ENCODE results near the gene AFTPH. TPM values are rescaled to one million over a fixed set of nuclear protein-coding genes. Genes with fewer than 3 reads are reported as not detected.

AFTPH gene
- polyA plus RNA-seq, 3 donors = 22.3 to 28.6 (median 28.4) TPM

- no peak overlapping the region for H3K4me2 ChIP-seq (replicated peaks; ENCODE audit: extremely low read depth, low read length, poor library complexity, severe bottlenecking)
- no peaks in the 10 kb centered on the region for H3K9me3 ChIP-seq (replicated peaks in 1 of 2; ENCODE audit: control insufficient read depth in 1 of 2, insufficient read depth in 1 of 2, low read length in 2 of 2)
- H3K9ac ChIP-seq (ENCODE audit: insufficient read depth, low read length, poor library complexity, severe bottlenecking) = no peak overlapping the region
- no peak overlapping the region for H3K27ac Mint-ChIP-seq
- peaks cover 7% of the 10 kb centered on the region for H3K4me1 Mint-ChIP-seq
- peaks cover 2 to 7% of the 10 kb centered on the region in 2 donors for H3K36me3 Mint-ChIP-seq
- no peaks in the 10 kb centered on the region for H3K9me3 Mint-ChIP-seq
- no peak overlapping the region for H3K4me3 ChIP-seq (replicated peaks in 1 of 3; ENCODE audit: low read depth in 2 of 3, low read length in 3 of 3)
- WGBS (ENCODE audit: insufficient coverage) = 80% methylated on average over 1 of the region's 6 CpGs
- H3K4me3 Mint-ChIP-seq = no peak overlapping the region
- H3K36me3 ChIP-seq (replicated peaks in 1 of 2; ENCODE audit: control insufficient read depth in 1 of 2, insufficient read depth in 2 of 2, low read length in 2 of 2) = peaks cover 2 to 7% of the 10 kb centered on the region in 2 donors
- no peaks in the 10 kb centered on the region for H3K79me2 ChIP-seq (ENCODE audit: insufficient read depth, low read length)
- peaks cover 0 to 3% (median 2%) of the 10 kb centered on the region in 3 donors for H3K27me3 Mint-ChIP-seq (ENCODE audit: low read depth in 3 of 3)
- intact Hi-C loops (cut with micrococcal nuclease) = no loop called here
- no peaks in the 10 kb centered on the region for H3K4me1 ChIP-seq (ENCODE audit: control insufficient read depth in 1 of 2, insufficient read depth in 2 of 2, low read length in 2 of 2)
- no peak overlapping the region for H2AFZ ChIP-seq (ENCODE audit: insufficient read depth, low read depth, low read length, poor library complexity, severe bottlenecking)
- H4K20me1 ChIP-seq (ENCODE audit: insufficient read depth, low read length) = peaks cover 4% of the 10 kb centered on the region
- DNase-seq = no peak
- no peaks in the 10 kb centered on the region for H3K27me3 ChIP-seq (ENCODE audit: control insufficient read depth in 2 of 2, insufficient read depth in 2 of 2, low read length in 2 of 2)
- H3K27ac ChIP-seq (ENCODE audit: low read depth in 1 of 2, low read length in 2 of 2) = no peak overlapping the region
- TF ChIP-seq CTCF (IDR thresholded peaks at IDR 0.05) = no peak
These were observed 74.1 kb downstream of the AFTPH start for GRCh38 chr2:64598226-64598625.

- H2AFZ ChIP-seq (ENCODE audit: insufficient read depth, low read depth, low read length, poor library complexity, severe bottlenecking) = no peak overlapping the region
- no peak for TF ChIP-seq CTCF (IDR thresholded peaks at IDR 0.05)
- H3K27ac ChIP-seq (ENCODE audit: low read depth in 1 of 2, low read length in 2 of 2) = no peak overlapping the region
- peaks cover 7% of the 10 kb centered on the region for H3K4me1 Mint-ChIP-seq
- no peaks in the 10 kb centered on the region for H3K79me2 ChIP-seq (ENCODE audit: insufficient read depth, low read length)
- H3K4me2 ChIP-seq (replicated peaks; ENCODE audit: extremely low read depth, low read length, poor library complexity, severe bottlenecking) = no peak overlapping the region
- H3K36me3 Mint-ChIP-seq = peaks cover 0 to 2% of the 10 kb centered on the region in 2 donors
- H3K9me3 ChIP-seq (replicated peaks in 1 of 2; ENCODE audit: control insufficient read depth in 1 of 2, insufficient read depth in 1 of 2, low read length in 2 of 2) = peaks cover 0 to 3% of the 10 kb centered on the region in 2 donors
- peaks cover 4 to 6% (median 5%) of the 10 kb centered on the region in 7 donors for H3K9me3 Mint-ChIP-seq
- H3K4me3 Mint-ChIP-seq = no peak overlapping the region
- H3K27me3 ChIP-seq (ENCODE audit: control insufficient read depth in 2 of 2, insufficient read depth in 2 of 2, low read length in 2 of 2) = no peaks in the 10 kb centered on the region
- H3K27me3 Mint-ChIP-seq (ENCODE audit: low read depth in 3 of 3) = peaks cover 2 to 4% (median 3%) of the 10 kb centered on the region in 3 donors
- intact Hi-C loops (cut with micrococcal nuclease) = no loop called here
- H3K4me3 ChIP-seq (replicated peaks in 1 of 3; ENCODE audit: low read depth in 2 of 3, low read length in 3 of 3) = no peak overlapping the region
- WGBS (ENCODE audit: insufficient coverage) = 54% methylated on average over 3 of the region's 3 CpGs
- H3K36me3 ChIP-seq (replicated peaks in 1 of 2; ENCODE audit: control insufficient read depth in 1 of 2, insufficient read depth in 2 of 2, low read length in 2 of 2) = no peaks in the 10 kb centered on the region
- DNase-seq = no peak
- H3K4me1 ChIP-seq (ENCODE audit: control insufficient read depth in 1 of 2, insufficient read depth in 2 of 2, low read length in 2 of 2) = no peaks in the 10 kb centered on the region
- no peak overlapping the region for H3K27ac Mint-ChIP-seq
- no peak overlapping the region for H3K9ac ChIP-seq (ENCODE audit: insufficient read depth, low read length, poor library complexity, severe bottlenecking)
- no peaks in the 10 kb centered on the region for H4K20me1 ChIP-seq (ENCODE audit: insufficient read depth, low read length)
These were observed 75.3 kb downstream of the AFTPH start for GRCh38 chr2:64599469-64599868.
